NCI-H524 treated with DMSO at 0.1 percent for 48 hours (cell line): Measurements from ENCODE around the gene ZNF346.
"Not testable (repeated sequence)": the region's sequence is repeated elsewhere in the genome, so short reads cannot be mapped to it uniquely, and the experiment has no call there.

Source experiments
- DNase-seq: peaks from one replicate; lab custom pipeline; 2025; lab: John Stamatoyannopoulos, UW

The ZNF346 gene

GRCh38 chr5:177010153-177010552, 12.3 kb upstream of the ZNF346 start:
- no peak for DNase-seq

GRCh38 chr5:177015156-177015555, 7.3 kb upstream of the ZNF346 start:
- DNase-seq = no peak

- no peak for DNase-seq
Measured at GRCh38 chr5:177018341-177018740, 4.2 kb upstream of the ZNF346 start.

GRCh38 chr5:177020033-177020432, 2.5 kb upstream of the ZNF346 start:
- no peak for DNase-seq

GRCh38 chr5:177023303-177023664, 788 bp downstream of the ZNF346 start:
- no peak for DNase-seq

GRCh38 chr5:177024559-177024958, 2.1 kb downstream of the ZNF346 start:
- no peak for DNase-seq

DNA sequence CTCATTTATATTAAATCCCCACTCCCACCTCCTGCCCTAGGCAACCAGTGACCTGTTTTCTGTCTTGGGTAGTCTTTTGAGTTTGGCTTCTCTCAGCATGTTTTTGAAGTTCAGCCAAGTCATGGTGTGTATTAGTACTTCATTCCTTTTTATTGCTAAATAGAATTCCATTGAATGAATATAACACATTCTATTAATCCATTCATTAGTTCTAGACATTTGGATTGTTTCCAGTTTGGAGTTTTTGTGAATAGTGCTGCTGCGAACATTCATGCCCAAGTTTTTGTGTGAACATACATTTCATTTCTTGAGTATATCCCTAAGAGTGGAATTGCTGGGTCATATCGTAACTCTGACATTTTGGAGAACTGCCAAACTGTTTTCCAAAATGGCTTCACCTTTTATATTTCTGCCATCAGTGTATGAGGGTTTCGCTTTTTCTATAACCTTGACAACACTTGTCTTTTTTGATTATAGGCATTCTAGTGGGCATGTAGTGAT, 2.7 kb downstream of the ZNF346 start:
- DNase-seq = no peak

DNA sequence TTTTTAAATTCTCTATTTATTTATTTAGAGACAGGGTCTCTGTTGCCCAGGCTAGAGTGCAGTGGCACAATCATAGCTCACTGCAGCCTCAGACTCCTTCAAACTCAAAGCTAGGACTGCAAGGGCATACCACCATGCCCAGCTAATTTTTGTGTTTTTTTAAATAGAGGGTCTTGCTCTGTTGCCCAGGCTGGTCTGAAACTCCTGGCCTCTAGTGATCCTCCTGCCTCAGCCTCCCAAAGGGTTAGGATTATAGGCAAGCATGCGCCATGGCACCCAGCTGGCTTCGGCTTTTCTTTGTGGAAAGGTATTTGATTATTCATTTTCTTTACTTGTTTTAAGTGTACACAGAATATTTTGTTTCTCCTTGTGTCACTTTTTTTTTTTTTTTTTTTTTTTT, 5.2 kb downstream of the ZNF346 start:
- no peak for DNase-seq

DNA sequence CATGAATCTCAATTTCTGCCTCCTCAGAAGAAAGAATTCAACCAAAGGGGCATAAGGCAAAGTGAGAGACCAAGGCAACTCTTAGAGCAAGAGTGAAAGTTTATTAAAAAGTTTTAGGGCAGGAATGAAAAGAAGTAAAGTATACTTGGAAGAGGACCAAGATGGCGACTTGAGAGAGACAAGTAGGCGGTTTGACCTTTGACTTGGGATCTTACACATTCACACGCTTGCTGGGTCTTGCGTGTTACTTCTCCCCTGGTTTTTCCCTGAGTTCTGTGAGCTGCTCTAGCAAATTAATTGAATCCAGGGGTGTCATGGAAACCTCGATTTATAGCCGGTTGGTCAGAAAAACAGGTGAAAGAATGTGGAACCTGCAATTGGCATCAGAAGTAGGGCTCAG, 7.0 kb downstream of the ZNF346 start:
- no peak for DNase-seq

GRCh38 chr5:177035976-177036375, 13.5 kb downstream of the ZNF346 start:
- DNase-seq = no peak

GRCh38 chr5:177036443-177036842, 13.9 kb downstream of the ZNF346 start:
- DNase-seq = no peak

GRCh38 chr5:177036921-177037320, 14.4 kb downstream of the ZNF346 start:
- DNase-seq = no peak

DNA sequence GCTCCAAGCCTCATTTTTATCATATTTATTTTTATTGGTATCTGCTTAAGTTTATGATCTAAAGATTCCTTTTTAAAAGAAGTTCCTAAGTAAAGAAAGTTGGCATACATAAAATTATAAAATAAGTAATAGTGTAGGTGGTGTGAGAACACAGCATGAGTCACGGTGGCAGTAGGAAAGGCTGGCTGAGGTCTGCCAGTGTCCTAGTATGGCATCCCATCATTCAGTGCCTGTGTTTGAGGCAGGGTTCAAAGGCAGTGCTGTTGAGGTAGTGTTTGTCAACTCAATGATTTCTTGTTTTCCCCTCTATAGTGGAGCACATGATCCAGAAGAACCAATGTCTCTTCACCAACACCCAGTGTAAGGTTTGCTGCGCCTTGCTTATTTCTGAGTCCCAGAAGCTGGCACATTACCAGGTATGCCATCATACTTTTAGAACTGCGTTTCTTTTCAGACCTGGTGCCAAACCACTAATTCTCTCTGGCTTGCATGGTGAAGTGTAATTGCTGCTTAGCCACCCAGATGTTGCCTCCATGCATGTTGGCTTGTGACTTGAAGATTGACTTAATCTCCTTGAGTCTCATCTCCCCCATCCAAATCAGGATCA, 18.4 kb downstream of the ZNF346 start:
- no peak for DNase-seq

DNA sequence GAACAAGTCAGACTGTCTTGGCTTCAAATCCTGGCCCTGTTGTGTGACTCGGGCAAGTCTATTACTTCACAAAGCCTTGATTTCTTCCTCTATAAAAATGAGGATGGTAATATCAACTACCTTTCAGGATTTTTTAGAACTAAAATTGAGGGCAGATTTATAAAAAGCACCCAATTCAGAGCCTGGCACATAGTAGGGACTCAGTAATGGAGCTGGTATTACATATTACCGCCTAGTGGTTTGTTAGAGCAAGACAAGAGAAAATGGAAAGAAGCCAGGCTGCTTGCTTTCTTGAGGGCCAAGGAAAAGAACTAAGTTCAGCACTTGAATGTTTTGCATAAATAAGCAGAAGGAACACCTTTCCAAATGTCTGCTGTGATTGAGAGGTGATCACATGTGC, 19.4 kb downstream of the ZNF346 start:
- no peak for DNase-seq

DNA sequence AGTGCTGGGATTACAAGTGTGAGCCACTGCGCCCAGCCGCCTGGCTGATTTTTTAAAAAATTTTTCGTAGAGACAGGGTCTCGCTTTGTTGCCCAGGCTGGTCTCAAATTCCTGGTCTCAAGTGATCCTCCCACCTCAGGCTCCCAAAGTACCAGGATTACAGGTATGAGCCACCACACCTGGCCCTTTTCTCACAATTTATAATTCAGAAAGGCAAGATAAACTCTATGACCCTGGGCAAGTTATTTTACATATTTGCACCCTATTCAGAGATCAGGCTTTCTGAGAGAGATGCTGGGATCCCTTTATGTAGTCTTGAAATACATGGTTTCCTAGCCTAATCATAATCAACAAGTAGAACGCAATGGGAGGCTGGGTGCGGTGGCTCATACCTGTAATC, 20.6 kb downstream of the ZNF346 start:
- DNase-seq = no peak

DNA sequence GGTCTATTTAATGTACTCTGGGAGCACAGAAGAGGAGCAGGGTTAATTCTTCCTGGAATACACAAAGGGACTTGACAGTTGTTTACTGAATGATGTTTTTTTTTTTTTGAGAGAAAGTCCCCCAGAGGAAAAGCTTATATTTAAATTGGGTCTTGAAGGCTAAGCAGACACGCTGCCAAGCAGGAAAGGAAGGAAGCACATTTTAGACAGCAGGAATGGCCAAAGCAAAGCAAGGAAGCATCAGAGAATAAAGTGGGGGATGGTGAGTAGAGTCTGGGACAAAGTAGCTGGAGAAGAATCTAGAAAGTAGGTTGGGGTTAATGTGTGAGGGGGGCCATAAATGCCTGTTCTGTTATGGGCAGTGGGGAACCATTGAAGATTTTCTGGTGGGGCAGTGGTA, 21.5 kb downstream of the ZNF346 start:
- DNase-seq = no peak

DNA sequence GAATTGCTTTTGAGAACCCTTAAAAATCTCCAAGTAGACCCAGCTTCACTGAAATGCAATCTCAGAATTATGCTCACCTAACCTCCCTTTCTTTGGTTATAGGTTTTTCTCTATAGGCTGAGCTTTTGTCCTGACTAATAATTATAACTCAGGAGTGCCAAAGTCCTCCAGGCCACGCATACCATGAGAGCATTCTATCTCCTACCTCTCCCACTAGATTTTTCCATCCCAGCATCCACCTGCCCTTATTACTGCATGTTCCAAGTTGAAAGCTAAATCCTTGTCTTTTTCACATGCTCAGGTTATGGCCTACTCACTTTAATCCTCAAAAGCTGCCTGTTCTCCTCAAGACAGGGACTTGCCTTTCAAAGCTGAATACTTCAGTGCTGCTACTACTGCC, 22.1 kb downstream of the ZNF346 start:
- DNase-seq = no peak

- no peak for DNase-seq
Measured at GRCh38 chr5:177045631-177046030, 23.1 kb downstream of the ZNF346 start.

DNA sequence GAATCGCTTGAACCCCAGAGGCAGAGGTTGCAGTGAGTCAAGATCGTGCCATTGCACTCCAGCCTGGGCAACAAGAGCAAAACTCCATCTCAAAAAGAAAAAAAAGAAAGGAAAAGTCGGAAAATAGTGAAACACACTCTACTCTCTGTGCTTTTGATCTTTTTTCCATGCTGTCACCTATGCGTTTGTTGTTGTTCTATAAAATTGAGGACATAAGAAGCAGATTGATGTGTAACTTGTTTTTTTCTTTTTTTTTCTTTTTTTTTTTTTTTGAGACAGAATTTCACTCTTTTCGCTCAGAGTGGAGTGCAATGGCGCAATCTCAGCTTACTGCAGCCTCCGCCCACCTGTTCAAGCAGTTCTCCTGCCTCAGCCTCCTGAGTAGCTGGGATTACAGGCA, 26.0 kb downstream of the ZNF346 start:
- not testable (repeated sequence) for DNase-seq

GRCh38 chr5:177049285-177049684, 26.8 kb downstream of the ZNF346 start:
- no peak for DNase-seq

DNA sequence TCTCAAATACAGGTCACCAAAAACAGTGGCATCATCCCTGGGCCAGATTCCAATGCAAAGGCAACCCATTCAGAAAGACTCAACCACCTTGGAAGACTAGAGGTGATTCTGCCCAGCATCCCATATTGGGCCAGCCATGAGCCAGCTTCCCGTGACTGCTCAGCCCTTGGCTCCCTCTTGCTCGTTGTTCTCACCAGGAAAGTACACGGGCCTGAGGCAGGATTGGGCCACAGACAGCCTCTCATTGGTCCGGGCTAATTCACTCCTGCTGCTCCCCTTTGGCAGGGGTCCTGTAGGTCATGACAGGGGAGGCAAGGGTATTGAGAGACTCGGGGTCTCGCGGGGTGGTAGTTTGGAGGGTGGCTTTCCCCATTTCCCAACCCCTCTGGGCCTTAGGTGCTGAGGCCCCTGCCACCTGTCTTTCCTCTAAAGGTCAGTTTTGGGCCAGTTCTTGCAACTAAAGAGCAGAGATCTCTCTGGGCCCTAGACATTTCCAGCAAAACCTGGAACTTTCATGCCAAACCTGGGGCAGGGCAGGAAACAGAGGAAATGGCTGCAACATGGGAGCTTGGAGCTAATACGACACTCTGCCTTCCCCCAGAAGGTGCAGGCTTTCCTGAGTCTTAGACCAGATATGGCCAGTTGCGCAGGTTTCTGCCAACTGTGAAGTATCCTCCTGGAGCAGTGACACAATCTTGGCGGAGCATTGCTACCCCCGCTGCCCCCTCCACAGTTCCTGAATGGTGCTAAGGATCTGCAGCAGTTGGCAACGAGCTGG, 42.2 kb downstream of the ZNF346 start:
- no peak for DNase-seq

DNA sequence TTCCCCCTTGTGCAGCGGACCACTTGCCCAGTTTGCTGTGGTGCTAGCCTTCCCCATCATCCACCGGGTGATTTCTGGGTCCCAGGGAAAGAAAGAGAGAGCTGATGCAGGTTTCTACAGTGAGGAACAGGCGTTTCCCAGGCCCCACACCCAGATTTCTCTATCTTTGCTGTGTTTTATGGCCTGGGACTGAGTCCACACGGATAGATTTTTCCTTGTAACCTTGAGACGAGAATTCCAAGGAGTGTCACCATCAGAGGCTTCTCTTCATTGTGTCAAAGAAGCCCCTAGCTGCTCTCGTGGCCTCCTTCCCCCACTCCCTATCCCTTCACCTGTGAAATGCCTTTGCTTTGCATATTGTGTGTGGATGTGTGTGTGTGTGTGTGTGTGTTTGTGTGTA, 43.0 kb downstream of the ZNF346 start:
- no peak for DNase-seq

GRCh38 chr5:177066224-177066623, 43.7 kb downstream of the ZNF346 start:
- no peak for DNase-seq

GRCh38 chr5:177067503-177067902, 45.0 kb downstream of the ZNF346 start:
- no peak for DNase-seq
